HG02588 (cell line): ENCODE measurements around the gene TEX11.
"Not testable (repeated sequence)": the region's sequence is repeated elsewhere in the genome, so short reads cannot be mapped to it uniquely, and the experiment has no call there.

Source experiments
- ATAC-seq: cut with Tn5 transposase; IDR thresholded peaks from one replicate; pipeline ENCODE4 v1.9.1; 2021; ENCODE audit warnings: mild to moderate bottlenecking, moderate library complexity; ENCODE audit not compliant: unreplicated experiment

The TEX11 gene

GRCh38 chrX:70908541-70908940, at the start of gene TEX11:
TSS of gene TEX11 (minus strand) at chrX:70908711. CDS start at chrX:70907789, 922 bp downstream.
- no peak for ATAC-seq

GRCh38 chrX:70954871-70955270, 46.4 kb upstream of the TEX11 start:
- ATAC-seq, result no peak

- ATAC-seq, result no peak
Observed at GRCh38 chrX:70924294-70924911, 15.9 kb upstream of the TEX11 start.

- no peak for ATAC-seq
Observed at GRCh38 chrX:70922774-70923473, 14.4 kb upstream of the TEX11 start.

- ATAC-seq, result no peak
Observed at GRCh38 chrX:70921709-70922352, 13.3 kb upstream of the TEX11 start.

GRCh38 chrX:70916754-70917153, 8.2 kb upstream of the TEX11 start:
- ATAC-seq, result no peak

GRCh38 chrX:70907900-70908299, 611 bp downstream of the TEX11 start:
- no peak for ATAC-seq

DNA sequence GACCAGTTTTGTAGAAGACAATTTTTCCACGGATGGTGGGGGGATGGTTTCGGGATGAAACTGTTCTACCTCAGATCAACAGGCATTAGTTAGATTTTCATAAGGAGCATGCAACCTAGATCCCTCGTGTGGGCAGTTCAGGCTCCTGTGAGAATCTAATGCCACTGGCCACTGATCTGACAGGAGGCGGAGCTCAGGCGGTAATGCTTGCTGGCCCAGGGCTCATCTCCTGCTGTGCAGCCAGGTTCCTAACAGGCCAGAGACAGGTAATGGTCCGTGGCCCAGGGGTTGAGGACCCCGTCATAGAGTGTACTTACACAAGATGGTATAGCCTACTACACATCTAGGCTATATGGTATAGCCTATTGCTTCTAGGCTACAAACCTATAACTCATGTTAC, 7.0 kb downstream of the TEX11 start:
- no peak for ATAC-seq

- ATAC-seq, result not testable (repeated sequence)
Observed at GRCh38 chrX:70890441-70890840, 18.1 kb downstream of the TEX11 start.

GRCh38 chrX:70878902-70879301, 29.6 kb downstream of the TEX11 start:
- ATAC-seq, result no peak

GRCh38 chrX:70852294-70852693, 56.2 kb downstream of the TEX11 start:
- ATAC-seq, result no peak

DNA sequence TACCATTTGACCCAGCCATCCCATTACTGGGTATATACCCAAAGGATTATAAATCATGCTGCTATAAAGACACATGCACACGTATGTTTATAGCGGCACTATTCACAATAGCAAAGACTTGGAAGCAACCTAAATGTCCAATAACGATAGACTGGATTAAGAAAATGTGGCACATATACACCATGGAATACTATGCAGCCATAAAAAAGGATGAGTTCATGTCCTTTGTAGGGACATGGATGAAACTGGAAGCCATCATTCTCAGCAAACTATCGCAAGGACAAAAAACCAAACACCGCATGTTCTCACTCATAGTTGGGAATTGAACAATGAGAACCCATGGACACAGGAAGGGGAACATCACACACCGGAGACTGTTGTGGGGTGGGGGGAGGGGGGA, 64.4 kb downstream of the TEX11 start:
- ATAC-seq, result not testable (repeated sequence)

GRCh38 chrX:70843620-70844019, 64.9 kb downstream of the TEX11 start:
- not testable (repeated sequence) for ATAC-seq

DNA sequence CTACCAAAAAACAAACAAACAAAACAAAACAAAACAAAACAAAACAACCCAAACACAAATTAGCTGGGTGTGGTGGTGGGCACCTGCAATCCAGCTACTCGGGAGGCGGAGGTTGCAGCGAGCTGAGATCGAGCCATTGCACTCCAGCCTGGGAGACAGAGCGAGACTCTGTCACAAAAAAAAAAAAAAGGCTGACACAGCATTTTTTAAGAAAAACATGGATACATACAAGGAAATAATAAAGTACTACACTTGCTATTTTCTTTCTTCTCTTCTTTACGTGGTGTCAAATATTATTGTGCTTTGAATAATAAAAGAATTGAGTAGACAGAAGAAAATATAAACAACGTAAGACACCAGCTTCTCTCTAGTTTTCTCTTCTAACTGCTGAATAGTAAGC, 73.9 kb downstream of the TEX11 start:
- no peak for ATAC-seq

- no peak for ATAC-seq
Observed at GRCh38 chrX:70826715-70827114, 81.8 kb downstream of the TEX11 start.

DNA sequence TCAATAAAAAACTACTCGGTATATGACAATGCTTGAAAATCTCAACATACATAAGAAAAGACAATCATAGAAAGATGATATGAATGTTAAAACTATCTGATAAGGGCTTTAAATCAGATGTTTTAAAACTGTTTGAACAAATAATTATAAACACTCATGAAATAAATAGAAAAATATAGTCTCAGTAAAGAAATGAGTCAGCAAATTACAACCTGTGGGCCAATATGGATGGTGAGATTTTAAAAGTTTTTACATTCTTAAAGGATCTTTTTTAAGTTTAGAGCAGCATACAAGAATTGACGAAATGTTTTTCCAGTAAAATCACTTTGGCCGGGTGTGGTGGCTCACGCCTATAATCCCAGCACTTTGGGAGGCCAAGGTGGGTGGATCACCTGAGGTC, 83.1 kb downstream of the TEX11 start:
- no peak for ATAC-seq

GRCh38 chrX:70808942-70809940, 99.3 kb downstream of the TEX11 start:
- ATAC-seq, result no peak

DNA sequence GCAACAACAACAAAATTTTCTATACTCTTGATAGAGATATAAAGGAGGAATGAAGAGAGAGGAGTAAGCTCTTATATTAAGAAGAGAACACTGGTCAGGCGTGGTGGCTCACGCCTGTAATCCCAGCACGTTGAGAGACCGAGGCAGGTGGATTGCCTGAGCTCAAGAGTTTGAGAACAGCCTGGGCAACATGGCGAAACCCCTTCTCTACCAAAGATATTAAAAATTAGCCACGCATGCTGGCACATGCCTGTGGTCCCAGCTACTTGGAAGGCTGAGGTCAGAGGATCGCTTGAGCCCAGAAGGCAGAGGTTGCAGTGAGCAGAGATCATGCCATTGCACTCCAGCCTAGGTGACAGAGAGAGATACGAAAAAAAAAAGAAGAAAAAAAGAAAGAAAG, 102.4 kb downstream of the TEX11 start:
- ATAC-seq, result no peak

GRCh38 chrX:70796742-70797141, 111.8 kb downstream of the TEX11 start:
- ATAC-seq, result not testable (repeated sequence)

GRCh38 chrX:70774223-70774622, 134.3 kb downstream of the TEX11 start:
- ATAC-seq, result no peak

GRCh38 chrX:70769659-70770227, 138.8 kb downstream of the TEX11 start:
- no peak for ATAC-seq
